Keratinocyte (primary cell): Measurements from ENCODE around the gene TBX21.

Source experiments
- CTCF ChIP-seq, 3 experiments: IDR thresholded peaks in 1 of 3; conservative IDR thresholded peaks in 1 of 3; optimal IDR thresholded peaks in 1 of 3; 2 replicates in 2 of 3; 3 replicates in 1 of 3; pipeline versions ENCODE3 to v1.5.1; 2011; ENCODE audit warnings: low read length in 3 of 3, mild to moderate bottlenecking in 3 of 3, moderate library complexity in 2 of 3, control low read depth in 1 of 3, inconsistent platforms in 1 of 3; ENCODE audit not compliant: insufficient read depth in 2 of 3; ENCODE audit errors: extremely low read depth in 1 of 3
- EZH2 ChIP-seq: IDR thresholded peaks from one replicate; pipeline ENCODE4 v1.6.1; 2012; ENCODE audit warnings: inconsistent platforms, mild to moderate bottlenecking, low read length, moderate library complexity

- TF ChIP-seq CTCF (optimal IDR thresholded peaks at IDR 0.05 in 1 of 3, IDR thresholded peaks at IDR 0.05 in 1 of 3, conservative IDR thresholded peaks at IDR 0.05 in 1 of 3; ENCODE audit: extremely low read depth in 1 of 3, insufficient read depth in 2 of 3, low read length in 3 of 3) (peak; percentile 68 to 89 (median 84)), EZH2 (no peak)
Observed at GRCh38 chr17:47698749-47699535, 34.1 kb upstream of the TBX21 start.
